Prostate gland (tissue), 2 donors: ENCODE results near the gene IGSF8. TPM values are rescaled to one million over a fixed set of nuclear protein-coding genes. Genes with fewer than 3 reads are reported as not detected.

Source experiments
- DNase-seq: peaks from one replicate; pipeline ENCODE4 v3.0.0-alpha.2; 2019; ENCODE audit warnings: low spot score
- H3K27ac ChIP-seq, 2 donors: fragments of 200-600 bp; sonication (generic); 2 replicates each; pipeline ENCODE4 v1.5.1; 2017 to 2019
- H3K27me3 ChIP-seq: fragments of 200-600 bp; sonication (generic); replicated peaks from 2 replicates; pipeline ENCODE4 v1.5.1; 2019; ENCODE audit not compliant: insufficient read depth
- H3K36me3 ChIP-seq, 2 donors: fragments of 200-600 bp; sonication (generic); 1 replicate in 1 of 2; 2 replicates in 1 of 2; pipeline versions ENCODE4 v1.5.1 to v1.8.1; 2017 to 2019
- H3K4me1 ChIP-seq: fragments of 200-600 bp; sonication (generic); replicated peaks from 2 replicates; pipeline ENCODE4 v1.5.1; 2019
- H3K4me3 ChIP-seq, 2 donors: fragments of 200-600 bp; sonication (generic); 2 replicates each; pipeline ENCODE4 v1.5.1; 2017 to 2019
- H3K9me3 ChIP-seq: fragments of 200-600 bp; sonication (generic); 2 replicates; pipeline ENCODE4 v1.5.1; 2017
- CTCF ChIP-seq, 4 experiments: fragments of 200-600 bp in 2 of 4; fragments of 450-650 bp in 2 of 4; sonication (generic) in 2 of 4; IDR thresholded peaks; 1 replicate in 3 of 4; 2 replicates in 1 of 4; pipeline ENCODE4 v1.5.1; 2016 to 2019; ENCODE audit warnings: antibody characterized with exemption in 4 of 4, mild to moderate bottlenecking in 2 of 4, moderate library complexity in 2 of 4
- POLR2A ChIP-seq: fragments of 450-650 bp; IDR thresholded peaks from one replicate; pipeline ENCODE4 v1.6.1; 2016; ENCODE audit warnings: antibody characterized with exemption, mild to moderate bottlenecking
- POLR2AphosphoS5 ChIP-seq: sonication (generic); formaldehyde crosslinking; IDR thresholded peaks from one replicate; pipeline ENCODE4 v1.6.1; 2017; ENCODE audit warnings: antibody characterized with exemption
- WGBS: methylation state at CpG from one replicate; pipeline ENCODE4 v1.1.5; 2018; 5-methylcytosine and 5-hydroxymethylcytosine counted together
- intact Hi-C: fragments of 100-400 bp; cut with DNase I; formaldehyde crosslinking; loops from one replicate; pipeline ENCODE4 v1.14.2; 2022
- total RNA-seq, 2 donors: library from RNA; depleted of rRNA; stranded (reverse); fragments of >200 nt; gene quantifications; one replicate each; pipeline ENCODE4 v1.1.0, GENCODE V29; 2016

Gene IGSF8
- total RNA-seq, 2 donors from 2014 or later, result 35.9 to 101 TPM

DNA sequence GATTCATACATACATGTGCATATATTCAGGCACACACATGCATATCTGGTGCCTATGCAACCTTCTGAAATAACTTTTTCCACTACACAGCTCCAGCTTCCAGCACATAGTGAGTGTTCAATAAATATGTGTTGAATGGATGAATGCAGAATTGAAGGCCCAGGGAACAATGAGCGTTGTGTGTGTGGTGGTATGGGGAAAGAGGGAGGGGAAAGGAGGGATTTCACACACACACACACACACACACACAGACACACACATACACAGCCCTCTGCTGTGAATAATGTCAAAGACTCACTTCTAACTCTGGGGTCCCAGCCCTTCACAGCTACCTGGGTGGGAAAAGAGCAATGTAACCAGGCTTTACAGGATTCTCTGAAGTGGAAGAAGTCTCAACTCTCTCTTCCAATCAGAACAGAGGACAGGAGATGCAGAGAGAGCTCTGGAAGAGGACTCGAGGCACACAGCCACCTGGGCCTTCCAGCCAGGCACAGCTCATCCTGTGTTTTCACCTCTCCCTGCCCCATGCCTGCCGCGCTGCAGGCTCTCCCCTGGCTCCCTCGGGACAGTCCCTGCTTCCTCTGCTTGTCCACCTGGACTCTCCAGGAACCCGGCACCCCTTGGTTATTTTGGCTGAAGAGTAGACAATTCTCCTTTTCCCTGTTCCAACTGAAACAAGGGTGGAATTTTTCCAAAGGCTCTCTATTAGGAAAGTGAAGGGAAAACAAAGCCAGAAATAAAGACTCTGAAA is 5.4 kb upstream of the IGSF8 start:
- Histone ChIP-seq H3K4me3 (no peak overlapping the region), H3K27me3 (no peaks in the 10 kb centered on the region), H3K9me3 (no peaks in the 10 kb centered on the region), H3K27ac (no peak overlapping the region), H3K4me1 (peaks cover 8% of the 10 kb centered on the region), H3K36me3 (no peaks in the 10 kb centered on the region)
- intact Hi-C loops, result loop anchor here (2.0 to 5.0 kb wide), 4 partner anchors 89 to 273 kb away; no protein-coding TSS in a partner anchor
- DNase-seq, result no peak
- WGBS, result 31% methylated on average over 6 of the region's 6 CpGs
- TF ChIP-seq POLR2A, result no peak
- TF ChIP-seq CTCF (IDR thresholded peaks at IDR 0.05), result no peak
- no peak for TF ChIP-seq POLR2AphosphoS5

- Histone ChIP-seq H3K36me3 (no peaks in the 10 kb centered on the region), H3K27me3 (no peaks in the 10 kb centered on the region), H3K4me1 (peaks cover 12% of the 10 kb centered on the region), H3K4me3 (no peak overlapping the region), H3K9me3 (no peaks in the 10 kb centered on the region), H3K27ac (peak overlapping the region; percentile 67 to 87)
- intact Hi-C loops, result loop anchor here (2.0 to 5.0 kb wide), 4 partner anchors 91 to 275 kb away; no protein-coding TSS in a partner anchor
- DNase-seq, result no peak
- 63% methylated on average over 9 of the region's 9 CpGs for WGBS
- no peak for TF ChIP-seq POLR2A
- TF ChIP-seq POLR2AphosphoS5, result no peak
- no peak for TF ChIP-seq CTCF (IDR thresholded peaks at IDR 0.05)
Measured at GRCh38 chr1:160101717-160102522, 3.5 kb upstream of the IGSF8 start.

- WGBS, result 24% methylated on average over 13 of the region's 13 CpGs
- Histone ChIP-seq H3K27me3 (no peaks in the 10 kb centered on the region), H3K4me3 (no peak overlapping the region), H3K4me1 (peaks cover 12% of the 10 kb centered on the region), H3K27ac (peak overlapping the region; percentile 67 to 87), H3K36me3 (no peaks in the 10 kb centered on the region), H3K9me3 (no peaks in the 10 kb centered on the region)
- DNase-seq, result peak; percentile 61
- peak; percentile 71 for TF ChIP-seq POLR2AphosphoS5
- no peak for TF ChIP-seq POLR2A
- peak; percentile 83 to 95 (median 94) for TF ChIP-seq CTCF (IDR thresholded peaks at IDR 0.05)
- intact Hi-C loops, result loop anchor here (5.0 kb wide), 3 partner anchors 151 to 276 kb away; no protein-coding TSS in a partner anchor
Measured at GRCh38 chr1:160101037-160101716, 2.8 kb upstream of the IGSF8 start.

GRCh38 chr1:160099716-160100375 is 1.4 kb upstream of the IGSF8 start:
- no peaks in the 10 kb centered on the region for H3K27me3 ChIP-seq
- WGBS, result 98% methylated on average over 2 of the region's 2 CpGs
- DNase-seq, result no peak
- no peak overlapping the region for H3K4me3 ChIP-seq
- no peaks in the 10 kb centered on the region for H3K36me3 ChIP-seq
- peak overlapping the region; percentile 87 to 97 for H3K27ac ChIP-seq
- H3K4me1 ChIP-seq, result peaks cover 12% of the 10 kb centered on the region
- intact Hi-C loops, result loop anchor here (1.0 to 5.0 kb wide), 4 partner anchors 119 to 277 kb away; no protein-coding TSS in a partner anchor
- TF ChIP-seq POLR2A (no peak), CTCF (IDR thresholded peaks at IDR 0.05) (no peak), POLR2AphosphoS5 (no peak)
- H3K9me3 ChIP-seq, result no peaks in the 10 kb centered on the region
